H1 (cell line): ENCODE measurements around the gene SPARC. TPM values are rescaled to one million over a fixed set of nuclear protein-coding genes. Genes with fewer than 3 reads are reported as not detected.

Experiments used
- CTCF ChIA-PET: fragments of 300-600 bp; sonication (Branson Sonifier 250); formaldehyde crosslinking; loops from one replicate; lab custom pipeline; 2021; ENCODE audit not compliant: partially characterized antibody; lab: Charles Lee
- POLR2A ChIA-PET: fragments of 300-600 bp; sonication (Branson Sonifier 250); formaldehyde crosslinking; loops from one replicate; lab custom pipeline; 2021; ENCODE audit warnings: inconsistent platforms; ENCODE audit not compliant: partially characterized antibody; lab: Charles Lee
- DNase-seq, 2 experiments: peaks; one replicate each; pipeline versions ENCODE4 v3.0.0 to v3.0.0-alpha.2; 2010 to 2022; ENCODE audit warnings: low spot score in 2 of 2, low read depth in 1 of 2, mixed read lengths in 1 of 2
- FAIRE-seq: peaks from 2 replicates; lab custom pipeline; 2011; peaks lifted over from hg19 to GRCh38; lab: Jason Lieb, UNC
- H2AFZ ChIP-seq: 2 replicates; pipeline ENCODE4 v1.8.1; 2012; ENCODE audit warnings: low read length, inconsistent platforms
- H2AK5ac ChIP-seq: 2 replicates; pipeline ENCODE4 v1.6.1; 2013; ENCODE audit warnings: low read depth, low read length
- H2BK120ac ChIP-seq: replicated peaks from 2 replicates; pipeline ENCODE3; 2013; ENCODE audit warnings: low read depth, low read length, inconsistent platforms
- H2BK12ac ChIP-seq: 2 replicates; pipeline ENCODE4 v1.6.1; 2013; ENCODE audit warnings: low read depth, low read length
- H2BK15ac ChIP-seq: 2 replicates; pipeline ENCODE4 v1.6.1; 2013; ENCODE audit warnings: low read length
- H2BK20ac ChIP-seq: 2 replicates; pipeline ENCODE4 v1.6.1; 2013; ENCODE audit warnings: low read length
- H2BK5ac ChIP-seq: 2 replicates; pipeline ENCODE4 v1.6.1; 2013; ENCODE audit warnings: low read depth, low read length
- H3K14ac ChIP-seq: 2 replicates; pipeline ENCODE4 v1.6.1; 2013; ENCODE audit warnings: inconsistent platforms; ENCODE audit not compliant: insufficient read length
- H3K18ac ChIP-seq: 2 replicates; pipeline ENCODE4 v1.6.1; 2013; ENCODE audit warnings: low read length; ENCODE audit errors: extremely low read depth
- H3K23ac ChIP-seq: 2 replicates; pipeline ENCODE4 v1.6.1; 2013; ENCODE audit warnings: inconsistent platforms; ENCODE audit not compliant: insufficient read length
- H3K23me2 ChIP-seq: 2 replicates; pipeline ENCODE4 v1.6.1; 2013; ENCODE audit warnings: low read depth, low read length
- H3K27ac ChIP-seq: 2 replicates; pipeline ENCODE4 v1.6.1; 2011; ENCODE audit warnings: low read depth, low read length, inconsistent platforms
- H3K27me3 ChIP-seq, 4 experiments: replicated peaks in 1 of 4; 1 replicate in 1 of 4; 2 replicates in 3 of 4; pipeline versions ENCODE4 v1.6.1 to v1.8.1; 2011 to 2013; ENCODE audit warnings: low read length in 3 of 4, mild to moderate bottlenecking in 3 of 4, inconsistent platforms in 2 of 4, mixed read lengths in 2 of 4, moderate library complexity in 1 of 4; ENCODE audit not compliant: control insufficient read depth in 3 of 4, insufficient read depth in 3 of 4; ENCODE audit errors: extremely low read depth in 1 of 4
- H3K36me3 ChIP-seq, 4 experiments: 2 replicates each; pipeline versions ENCODE4 v1.6.1 to v1.8.1; 2011 to 2013; ENCODE audit warnings: mild to moderate bottlenecking in 4 of 4, low read length in 3 of 4, moderate library complexity in 2 of 4, control low read depth in 1 of 4, inconsistent platforms in 1 of 4; ENCODE audit not compliant: insufficient read depth in 4 of 4, control insufficient read depth in 2 of 4
- H3K4ac ChIP-seq: replicated peaks from 2 replicates; pipeline ENCODE3; 2013; ENCODE audit warnings: low read length, low read depth, mixed read lengths, inconsistent platforms; ENCODE audit not compliant: insufficient read length
- H3K4me1 ChIP-seq, 4 experiments: replicated peaks in 1 of 4; 1 replicate in 1 of 4; 2 replicates in 3 of 4; pipeline versions ENCODE4 v1.6.1 to v1.8.1; 2011 to 2013; ENCODE audit warnings: low read length in 3 of 4, inconsistent platforms in 2 of 4, mixed read lengths in 1 of 4; ENCODE audit not compliant: insufficient read depth in 4 of 4, control insufficient read depth in 3 of 4
- H3K4me2 ChIP-seq, 2 experiments: 2 replicates each; pipeline versions ENCODE4 v1.6.1 to v1.8.1; 2011 to 2013; ENCODE audit warnings: low read depth in 2 of 2, low read length in 2 of 2, control low read depth in 1 of 2, inconsistent platforms in 1 of 2, mild to moderate bottlenecking in 1 of 2; ENCODE audit not compliant: insufficient read depth in 1 of 2
- H3K4me3 ChIP-seq, 4 experiments: fragments of 200-600, 300-600 bp in 1 of 4; sonication (generic), shearing (Covaris generic), sonication (Bioruptor Twin) in 1 of 4; 2 replicates each; pipeline versions ENCODE4 v1.5.1 to v1.8.1; 2011 to 2016; ENCODE audit warnings: low read length in 4 of 4, low read depth in 3 of 4, control low read depth in 2 of 4, inconsistent platforms in 2 of 4, mild to moderate bottlenecking in 2 of 4, mixed read lengths in 1 of 4, moderate library complexity in 1 of 4; ENCODE audit not compliant: insufficient read depth in 2 of 4; ENCODE audit errors: extremely low read depth in 1 of 4
- H3K56ac ChIP-seq: replicated peaks from 2 replicates; pipeline ENCODE3; 2013; ENCODE audit warnings: low read depth, mild to moderate bottlenecking, mixed read lengths, low read length, inconsistent platforms; ENCODE audit not compliant: insufficient read length
- H3K79me1 ChIP-seq: 2 replicates; pipeline ENCODE4 v1.6.1; 2013; ENCODE audit warnings: low read depth, low read length, control low read depth
- H3K79me2 ChIP-seq, 2 experiments: 2 replicates each; pipeline versions ENCODE4 v1.6.1 to v1.8.1; 2012 to 2013; ENCODE audit warnings: low read length in 2 of 2, mild to moderate bottlenecking in 2 of 2, inconsistent platforms in 1 of 2; ENCODE audit not compliant: insufficient read depth in 2 of 2, control insufficient read depth in 1 of 2
- H3K9ac ChIP-seq, 4 experiments: replicated peaks in 1 of 4; 1 replicate in 1 of 4; 2 replicates in 3 of 4; pipeline versions ENCODE4 v1.6.1 to v1.8.1; 2011 to 2013; ENCODE audit warnings: low read depth in 3 of 4, low read length in 3 of 4, control low read depth in 2 of 4, mild to moderate bottlenecking in 2 of 4, moderate library complexity in 2 of 4, inconsistent platforms in 1 of 4; ENCODE audit errors: extremely low read depth in 1 of 4
- H3K9me3 ChIP-seq, 2 experiments: 2 replicates each; pipeline versions ENCODE4 v1.6.1 to v1.8.1; 2012 to 2013; ENCODE audit warnings: mild to moderate bottlenecking in 2 of 2, moderate library complexity in 2 of 2, control low read depth in 1 of 2, inconsistent platforms in 1 of 2, low read depth in 1 of 2, low read length in 1 of 2, mixed read lengths in 1 of 2; ENCODE audit not compliant: insufficient read depth in 2 of 2
- H4K20me1 ChIP-seq, 2 experiments: replicated peaks in 1 of 2; 2 replicates each; pipeline versions ENCODE3 to v1.8.1; 2011 to 2013; ENCODE audit warnings: inconsistent platforms in 2 of 2, low read length in 2 of 2, mild to moderate bottlenecking in 1 of 2; ENCODE audit not compliant: insufficient read depth in 2 of 2, control insufficient read depth in 1 of 2
- H4K5ac ChIP-seq: 2 replicates; pipeline ENCODE4 v1.6.1; 2013; ENCODE audit warnings: low read length, low read depth, mixed read lengths, inconsistent platforms; ENCODE audit not compliant: insufficient read length
- H4K8ac ChIP-seq: 2 replicates; pipeline ENCODE4 v1.8.0; 2013; ENCODE audit warnings: mild to moderate bottlenecking, moderate library complexity, low read length, inconsistent platforms; ENCODE audit not compliant: insufficient read depth; ENCODE audit errors: extremely low read depth
- H4K91ac ChIP-seq: replicated peaks from 2 replicates; pipeline ENCODE3; 2013; ENCODE audit warnings: low read length, mixed read lengths, inconsistent platforms; ENCODE audit not compliant: insufficient read length
- CREB1 ChIP-seq: IDR thresholded peaks from 2 replicates; pipeline ENCODE4 v1.6.1; 2012; ENCODE audit warnings: inconsistent platforms
- NANOG ChIP-seq: IDR thresholded peaks from 2 replicates; pipeline ENCODE4 v1.6.1; 2011; ENCODE audit warnings: low read length, low read depth, mild to moderate bottlenecking, inconsistent platforms; ENCODE audit not compliant: insufficient read depth, poor library complexity, severe bottlenecking
- SIX5 ChIP-seq: IDR thresholded peaks from 2 replicates; pipeline ENCODE4 v1.6.1; 2011; ENCODE audit warnings: mild to moderate bottlenecking, low read depth, low read length
- TEAD4 ChIP-seq: IDR thresholded peaks from 2 replicates; pipeline ENCODE4 v1.6.1; 2012; ENCODE audit warnings: low read depth, low read length, inconsistent platforms, mixed read lengths
- WGBS, 2 experiments: shearing (Covaris generic) in 1 of 2; methylation state at CpG; one replicate each; pipeline versions ENCODE4 v1.1.6 to v1.1.7; 2013 to 2015; ENCODE audit warnings: low lambda C conversion rate in 2 of 2, mixed read lengths in 2 of 2, inconsistent platforms in 1 of 2, low coverage in 1 of 2, missing lambda C conversion rate in 1 of 2; ENCODE audit not compliant: insufficient replicate concordance in 2 of 2, insufficient coverage in 1 of 2, insufficient read length in 1 of 2; ENCODE audit errors: extremely low coverage in 1 of 2, missing lambda C conversion rate in 1 of 2; 5-methylcytosine and 5-hydroxymethylcytosine counted together
- polyA plus RNA-seq, 7 experiments: library from polyadenylated mRNA; depleted of rRNA in 3 of 7; stranded (reverse) in 5 of 7; unstranded in 2 of 7; fragments of >200 nt in 5 of 7; fragments of 200-250 nt in 2 of 7; gene quantifications; 1 replicate in 5 of 7; 2 replicates in 1 of 7; 4 replicates in 1 of 7; pipeline versions ENCODE4 v1.2.1 to v1.2.3, GENCODE V29; 2011 to 2013; ENCODE audit warnings: missing spikeins in 2 of 7, mixed read lengths in 2 of 7
- total RNA-seq: library from RNA; stranded (reverse); fragmentation: NEBNext Ultra II Directional; extraction: Animal tissue kit (Norgen Biotek cat#: 25700); gene quantifications from 2 replicates; pipeline ENCODE4 v1.2.1, GENCODE V29; 2021

SPARC gene
- total and polyA plus RNA-seq, 2 of the 8 experiments (the other 6 are each of a cell fraction or from before 2014, with no cell fraction given), result 375 to 438 TPM

- H3K79me1 ChIP-seq, result peaks cover 3% of the 10 kb centered on the region
- H3K23ac ChIP-seq, result no peak overlapping the region
- H3K4me2 ChIP-seq, result peak overlapping the region in 1 of 2 experiments; percentile 92; a peak in 1 of 4 replicates
- no peak overlapping the region for H3K14ac ChIP-seq
- H2BK5ac ChIP-seq, result no peak overlapping the region
- no peaks in the 10 kb centered on the region for H4K20me1 ChIP-seq
- no peak overlapping the region for H2AFZ ChIP-seq
- no peak overlapping the region for H3K4ac ChIP-seq
- H3K18ac ChIP-seq, result no peak overlapping the region
- no peak overlapping the region for H3K27ac ChIP-seq
- no peak overlapping the region for H2AK5ac ChIP-seq
- DNase-seq (no peak), FAIRE-seq (no peak)
- POLR2A ChIA-PET, result interaction anchor here (0.6 to 2.1 kb wide), 14 partner anchors 9 to 663 kb away, joined by 3 to 9 read pairs (median 4); partner anchors contain the start of gene GPX3
- peaks cover 12% of the 10 kb centered on the region; the same call in 1 of the 2 replicates for H3K23me2 ChIP-seq
- H3K4me1 ChIP-seq, result peaks cover 3 to 23% (median 15%) of the 10 kb centered on the region in 4 experiments
- no peaks in the 10 kb centered on the region for H3K27me3 ChIP-seq
- no peak overlapping the region for H2BK120ac ChIP-seq
- peaks cover 3 to 19% of the 10 kb centered on the region in 2 experiments for H3K79me2 ChIP-seq
- H3K36me3 ChIP-seq, result 0 out of 8 replicates have a peak, but pooled peaks cover 0 to 3% (median 0%) of the 10 kb centered on the region in 4 experiments
- H3K56ac ChIP-seq, result no peak overlapping the region
- WGBS, 2 experiments, result 94% methylated on average over 2 of the region's 2 CpGs; no CpG with 5 or more reads in 1 of the 2 experiments
- no peak for TF ChIP-seq NANOG
- TF ChIP-seq TEAD4, result no peak
- TF ChIP-seq SIX5, result no peak
- TF ChIP-seq CREB1, result no peak
- no peak overlapping the region for H4K5ac ChIP-seq
- peak overlapping the region in 3 of 4 experiments; percentile 32 to 75 (median 68); a peak in 3 of 8 replicates for H3K4me3 ChIP-seq
- H2BK15ac ChIP-seq, result no peak overlapping the region
- H2BK20ac ChIP-seq, result no peak overlapping the region
- no peak overlapping the region for H4K91ac ChIP-seq
- H4K8ac ChIP-seq, result no peak overlapping the region
- no peak overlapping the region for H2BK12ac ChIP-seq
- no peaks in the 10 kb centered on the region for H3K9me3 ChIP-seq
- CTCF ChIA-PET, result interaction anchor here (0.6 to 43.0 kb wide), 17 partner anchors 11 to 617 kb away, joined by 3 to 991 read pairs (median 5); partner anchors contain the start of gene ATOX1
- H3K9ac ChIP-seq, result no peak overlapping the region
These were observed 2.6 kb downstream of the SPARC start for GRCh38 chr5:151683986-151684588.
